WI38 (cell line): ENCODE data around the gene ANKRD2.
A peak's percentile ranks its signal among the peaks of the same experiment; 100 is the strongest.

Source experiments
- H3K4me3 ChIP-seq: 2 replicates; pipeline ENCODE4 v1.5.1; 2011; ENCODE audit warnings: low read depth, mild to moderate bottlenecking, control low read depth, low read length
- TF ChIP-seq, protein P1 (sequence below): IDR thresholded peaks from 2 replicates; pipeline ENCODE4 v1.5.1; 2012; ENCODE audit warnings: low read depth, mild to moderate bottlenecking, control low read depth, low read length

Gene ANKRD2

GRCh38 chr10:97611473-97611872 lies 38.9 kb downstream of the ANKRD2 start:
- H3K4me3 ChIP-seq, result no peak overlapping the region

DNA sequence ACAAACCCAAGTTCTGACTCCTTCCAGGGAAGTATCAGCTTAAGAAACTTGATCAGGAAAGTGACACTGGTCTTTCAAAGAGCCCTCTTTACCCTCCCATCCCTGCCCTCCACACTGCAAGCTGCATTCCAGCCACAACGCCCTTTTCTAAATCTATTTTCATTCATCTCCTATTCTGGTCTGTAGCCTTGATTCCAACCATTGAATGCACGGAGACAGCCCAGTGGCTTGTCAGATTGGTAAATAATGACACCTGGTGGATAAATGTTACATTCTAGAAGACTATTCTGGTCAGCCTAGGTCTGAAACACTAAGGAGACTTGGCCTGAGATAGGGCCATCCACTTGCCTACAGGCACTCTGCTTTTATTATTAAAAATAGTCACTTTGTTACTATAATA lies 39.8 kb downstream of the ANKRD2 start:
- no peak overlapping the region for H3K4me3 ChIP-seq
- TF ChIP-seq, protein P1, sequence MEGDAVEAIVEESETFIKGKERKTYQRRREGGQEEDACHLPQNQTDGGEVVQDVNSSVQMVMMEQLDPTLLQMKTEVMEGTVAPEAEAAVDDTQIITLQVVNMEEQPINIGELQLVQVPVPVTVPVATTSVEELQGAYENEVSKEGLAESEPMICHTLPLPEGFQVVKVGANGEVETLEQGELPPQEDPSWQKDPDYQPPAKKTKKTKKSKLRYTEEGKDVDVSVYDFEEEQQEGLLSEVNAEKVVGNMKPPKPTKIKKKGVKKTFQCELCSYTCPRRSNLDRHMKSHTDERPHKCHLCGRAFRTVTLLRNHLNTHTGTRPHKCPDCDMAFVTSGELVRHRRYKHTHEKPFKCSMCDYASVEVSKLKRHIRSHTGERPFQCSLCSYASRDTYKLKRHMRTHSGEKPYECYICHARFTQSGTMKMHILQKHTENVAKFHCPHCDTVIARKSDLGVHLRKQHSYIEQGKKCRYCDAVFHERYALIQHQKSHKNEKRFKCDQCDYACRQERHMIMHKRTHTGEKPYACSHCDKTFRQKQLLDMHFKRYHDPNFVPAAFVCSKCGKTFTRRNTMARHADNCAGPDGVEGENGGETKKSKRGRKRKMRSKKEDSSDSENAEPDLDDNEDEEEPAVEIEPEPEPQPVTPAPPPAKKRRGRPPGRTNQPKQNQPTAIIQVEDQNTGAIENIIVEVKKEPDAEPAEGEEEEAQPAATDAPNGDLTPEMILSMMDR, result 0 out of 2 replicates have a peak, but pooled peaks have one; percentile 6

More at GRCh38 chr10:97611473-97611872, 38.9 kb downstream of the ANKRD2 start:
- TF ChIP-seq, protein P1, result no peak

GRCh38 chr10:97618285-97618684 lies 45.7 kb downstream of the ANKRD2 start:
- TF ChIP-seq, protein P1, result no peak
- H3K4me3 ChIP-seq, result no peak overlapping the region

DNA sequence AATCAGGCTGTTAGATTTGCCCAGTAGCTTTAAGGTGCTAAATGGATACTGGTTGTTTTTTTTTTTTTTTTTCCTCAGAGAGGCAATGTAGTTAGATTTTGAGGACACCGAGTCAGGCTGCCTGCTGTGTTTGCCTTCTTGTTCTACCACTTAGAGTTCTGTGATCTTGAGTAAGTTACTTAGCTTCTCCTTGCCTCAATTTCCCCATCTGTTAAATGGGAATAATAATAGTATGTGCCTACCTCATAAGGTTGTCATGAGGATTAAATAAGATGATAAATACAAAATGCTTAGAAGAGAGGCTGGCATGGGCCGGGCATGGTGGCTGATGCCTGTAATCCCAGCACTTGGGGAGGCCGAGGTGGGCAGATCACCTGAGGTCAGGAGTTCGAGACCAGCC lies 46.2 kb downstream of the ANKRD2 start:
- TF ChIP-seq, protein P1, result no peak
- H3K4me3 ChIP-seq, result no peak overlapping the region

DNA sequence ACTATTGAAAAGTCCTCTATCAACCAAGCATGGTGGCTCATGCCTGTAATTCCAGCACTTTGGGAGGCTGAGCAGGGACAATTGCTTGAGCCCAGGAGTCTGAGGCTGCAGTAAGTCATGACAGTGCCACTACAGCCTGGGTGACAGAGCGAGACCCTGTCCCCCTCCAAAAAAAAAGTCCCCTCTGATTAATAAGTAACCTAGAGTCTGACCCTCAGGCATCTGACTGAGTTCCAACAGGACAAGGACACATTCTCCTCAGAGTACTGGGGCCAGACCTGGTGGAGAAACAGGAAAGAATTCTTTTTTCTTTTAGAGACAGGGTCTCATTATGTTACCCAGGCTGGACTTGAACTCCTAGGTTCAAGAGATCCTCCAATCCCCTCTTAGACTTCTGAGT lies 50.7 kb downstream of the ANKRD2 start:
- H3K4me3 ChIP-seq, result no peak overlapping the region
- TF ChIP-seq, protein P1, result no peak

DNA sequence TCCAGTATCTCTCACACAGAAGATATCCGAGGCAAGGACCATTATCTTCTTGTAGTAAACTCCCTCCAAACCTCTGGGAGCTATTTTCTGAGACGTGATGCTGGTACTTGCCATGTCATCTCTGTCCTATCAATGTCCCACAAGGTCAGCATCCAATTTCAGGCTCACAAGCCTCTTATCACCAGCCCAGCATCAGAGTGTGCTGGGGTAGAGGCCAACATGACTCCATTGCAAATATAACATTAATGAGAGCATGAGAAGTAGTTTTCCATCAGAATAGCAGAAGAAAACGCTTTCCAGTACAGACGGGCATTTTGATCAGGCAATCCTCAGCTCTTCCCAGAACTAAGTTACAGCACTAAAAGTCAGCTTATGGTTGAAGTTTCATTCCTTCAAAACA lies 55.2 kb downstream of the ANKRD2 start:
- TF ChIP-seq, protein P1, result no peak

DNA sequence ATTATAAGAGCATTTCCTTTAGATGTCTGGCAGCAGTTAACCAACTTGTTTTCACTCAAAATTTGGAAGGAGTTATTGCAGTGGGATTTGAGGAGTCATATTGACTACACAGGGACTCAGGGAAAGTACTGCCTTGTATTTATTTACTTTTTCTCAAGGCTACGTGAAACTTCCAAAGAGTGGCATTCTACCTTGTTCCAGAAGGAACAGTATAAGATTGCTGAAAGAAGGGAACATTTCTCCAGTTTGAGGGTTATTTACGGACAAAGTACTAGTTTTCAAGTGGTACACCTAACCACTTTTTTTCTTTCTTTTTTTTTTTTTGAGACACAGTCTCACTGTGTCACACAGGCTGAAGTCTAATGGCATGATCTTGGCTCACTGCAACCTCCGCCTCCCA lies 55.6 kb downstream of the ANKRD2 start:
- TF ChIP-seq, protein P1, result no peak
- no peak overlapping the region for H3K4me3 ChIP-seq

More for the DNA sequence above, 55.2 kb downstream of the ANKRD2 start:
- H3K4me3 ChIP-seq, result no peak overlapping the region
